Panc1 (cell line): ENCODE measurements around the gene HACD2.

ENCODE experiments used
- CTCF ChIP-seq: fragments of 450-650 bp; IDR thresholded peaks from 2 replicates; pipeline ENCODE4 v1.5.1; 2017; ENCODE audit warnings: mild to moderate bottlenecking
- POLR2AphosphoS5 ChIP-seq: IDR thresholded peaks from 2 replicates; pipeline ENCODE4 v1.6.1; 2012; ENCODE audit warnings: mild to moderate bottlenecking, low read depth, low read length, moderate library complexity
- TCF7L2 ChIP-seq: IDR thresholded peaks from 2 replicates; pipeline ENCODE4 v1.6.1; 2011; ENCODE audit warnings: mild to moderate bottlenecking, low read depth, low read length, inconsistent platforms

DNA sequence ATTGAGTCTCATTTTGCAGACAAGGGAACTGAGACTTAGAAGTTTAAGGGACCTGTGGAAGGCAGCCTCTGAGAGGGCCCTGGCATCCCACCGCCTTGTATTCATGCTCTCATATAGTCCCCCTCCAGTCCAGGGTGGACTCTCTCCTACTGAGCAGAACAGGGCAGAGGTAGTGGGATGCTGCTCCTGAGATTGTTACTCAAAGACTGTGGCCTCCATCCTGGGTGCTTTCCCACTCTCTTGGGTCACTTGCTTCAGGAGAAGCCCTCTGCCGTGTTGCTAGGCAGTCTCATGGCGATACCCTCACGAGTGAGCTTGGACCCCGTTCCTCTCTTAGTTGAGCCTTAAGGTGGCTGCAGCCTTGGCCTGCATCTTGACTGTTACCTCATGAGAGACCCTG, 113.7 kb downstream of the HACD2 start:
- TF ChIP-seq CTCF: no peak
- no peak for TF ChIP-seq TCF7L2
- TF ChIP-seq POLR2AphosphoS5: no peak
